GM21737 (cell line): ENCODE results near the gene CRADD.
"Not testable (repeated sequence)": the region's sequence is repeated elsewhere in the genome, so short reads cannot be mapped to it uniquely, and the experiment has no call there.

ENCODE experiments used
- ATAC-seq: cut with Tn5 transposase; IDR thresholded peaks from one replicate; pipeline ENCODE4 v1.9.1; 2021; ENCODE audit warnings: mild to moderate bottlenecking, moderate library complexity; ENCODE audit not compliant: unreplicated experiment

Gene CRADD

DNA sequence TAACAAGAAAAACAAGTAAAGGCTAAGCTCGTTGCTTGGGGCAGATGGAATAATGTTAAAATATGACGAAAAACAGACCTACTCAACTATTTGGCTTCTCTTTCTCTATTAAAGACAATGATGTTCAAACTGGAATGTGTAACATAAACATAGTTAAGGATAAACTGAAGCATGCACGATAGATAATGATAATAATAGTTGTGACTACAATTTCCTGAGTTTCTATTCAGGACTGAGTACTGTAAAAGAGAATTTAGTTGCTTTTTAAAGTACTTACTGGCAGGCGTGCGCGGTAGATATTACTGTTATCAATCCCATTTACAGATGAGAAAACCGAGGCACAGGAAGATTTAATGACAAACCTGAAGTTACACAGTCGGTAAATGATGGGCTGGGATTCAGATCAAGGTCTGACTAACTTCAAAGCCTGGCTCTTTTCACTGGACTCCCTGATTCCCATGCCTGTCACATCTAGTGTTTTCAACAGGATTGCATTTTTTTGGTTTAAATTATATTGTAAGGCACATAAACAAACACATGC is 103.0 kb downstream of the CRADD start:
- ATAC-seq: no peak

DNA sequence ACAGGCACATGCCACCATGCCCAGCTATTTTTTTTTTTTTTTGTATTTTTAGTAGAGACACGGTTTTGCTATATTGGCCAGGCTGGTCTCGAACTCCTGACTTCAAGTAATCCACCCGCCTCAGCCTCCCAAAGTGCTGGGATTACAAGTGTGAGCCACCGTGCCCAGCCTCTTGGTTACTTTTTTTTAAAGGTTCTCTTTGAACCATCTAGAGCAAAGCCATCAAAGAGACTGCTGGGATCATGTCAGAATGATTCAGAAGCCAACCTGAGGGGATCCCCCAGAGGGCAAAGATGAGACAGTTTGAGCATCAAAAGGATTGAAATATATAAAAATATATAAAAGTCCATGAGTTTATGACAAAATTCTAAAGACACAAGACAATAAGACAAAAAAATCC is 103.7 kb downstream of the CRADD start:
- ATAC-seq: not testable (repeated sequence)

DNA sequence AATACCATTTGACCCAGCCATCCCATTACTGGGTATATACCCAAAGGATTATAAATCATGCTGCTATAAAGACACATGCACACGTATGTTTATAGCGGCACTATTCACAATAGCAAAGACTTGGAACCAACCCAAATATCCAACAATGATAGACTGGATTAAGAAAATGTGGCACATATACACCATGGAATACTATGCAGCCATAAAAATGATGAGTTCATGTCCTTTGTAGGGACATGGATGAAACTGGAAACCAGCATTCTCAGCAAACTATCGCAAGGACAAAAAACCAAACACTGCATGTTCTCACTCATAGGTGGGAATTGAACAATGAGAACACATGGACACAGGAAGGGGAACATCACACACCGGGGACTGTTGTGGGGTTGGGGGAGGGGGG is 104.8 kb downstream of the CRADD start:
- not testable (repeated sequence) for ATAC-seq

DNA sequence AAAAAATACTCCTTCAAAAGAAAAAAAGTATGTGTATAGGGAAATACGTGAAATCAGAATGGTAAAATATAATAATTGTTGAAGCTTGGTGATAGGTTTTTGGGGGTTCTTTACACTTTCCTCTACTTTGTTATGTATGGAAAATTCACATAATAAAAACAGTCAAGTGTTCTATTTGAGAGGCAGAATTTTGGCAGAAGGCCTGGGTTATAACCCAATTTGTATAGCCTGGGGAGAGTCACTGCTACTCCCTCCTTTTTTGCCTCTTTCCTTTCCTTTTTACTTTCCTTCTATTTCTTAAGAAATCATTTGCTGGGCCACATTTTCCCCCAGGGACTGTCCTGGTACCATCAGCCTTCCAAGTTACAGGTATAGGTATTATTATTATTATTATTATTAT is 105.7 kb downstream of the CRADD start:
- no peak for ATAC-seq

DNA sequence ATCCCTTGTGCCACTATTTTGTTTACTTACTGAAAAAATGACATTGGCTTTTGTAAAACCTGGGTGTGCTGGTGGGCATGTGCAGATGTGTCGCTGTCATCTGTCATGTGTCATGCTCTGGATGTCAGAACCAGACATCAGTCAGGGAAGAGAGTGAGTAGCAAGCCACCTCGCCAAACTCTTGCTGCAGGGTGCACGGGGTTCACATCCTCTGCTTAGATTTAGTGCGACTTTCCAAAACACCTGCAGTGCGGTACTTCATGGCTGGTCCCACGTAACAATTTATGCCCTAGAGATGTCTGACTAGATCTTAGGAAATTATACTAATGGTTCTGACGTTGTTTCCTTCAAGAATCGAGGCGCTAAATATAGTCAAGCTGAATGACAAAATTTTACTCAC is 106.7 kb downstream of the CRADD start:
- no peak for ATAC-seq

DNA sequence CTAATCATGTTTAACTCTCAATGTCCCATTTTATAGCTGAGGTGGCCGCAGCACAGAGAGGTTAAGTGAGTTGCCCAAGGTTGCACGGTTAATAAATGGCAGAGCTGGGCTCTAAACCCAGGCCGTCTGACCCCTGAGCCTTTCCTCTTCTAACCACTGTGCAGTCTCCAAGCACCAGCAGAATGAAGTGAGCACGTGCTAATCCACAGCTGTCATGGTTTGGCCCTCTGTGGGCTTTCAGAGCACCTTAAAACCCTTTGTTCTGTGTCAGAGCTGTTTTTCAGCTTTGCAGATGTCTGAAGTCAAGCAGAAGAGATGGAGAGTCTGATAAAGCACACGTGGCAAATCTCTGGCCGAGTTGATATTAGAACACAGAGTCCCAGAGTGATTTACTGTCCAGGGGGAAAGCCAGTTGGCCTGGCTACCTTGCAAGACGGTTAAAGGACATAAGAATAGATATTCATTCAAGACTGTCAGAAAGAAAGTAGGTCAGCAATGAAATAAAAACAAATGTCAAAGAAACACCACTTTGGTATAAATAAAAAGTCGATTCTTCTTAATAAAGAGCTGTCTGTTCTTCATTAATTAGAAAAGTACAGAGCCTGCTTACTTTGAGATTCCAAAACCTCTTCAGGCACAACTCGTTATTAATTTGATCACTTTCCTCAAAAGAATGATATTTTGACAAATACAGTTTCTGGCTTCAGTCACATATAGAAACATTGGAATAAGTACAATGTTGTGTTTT is 107.3 kb downstream of the CRADD start:
- no peak for ATAC-seq

DNA sequence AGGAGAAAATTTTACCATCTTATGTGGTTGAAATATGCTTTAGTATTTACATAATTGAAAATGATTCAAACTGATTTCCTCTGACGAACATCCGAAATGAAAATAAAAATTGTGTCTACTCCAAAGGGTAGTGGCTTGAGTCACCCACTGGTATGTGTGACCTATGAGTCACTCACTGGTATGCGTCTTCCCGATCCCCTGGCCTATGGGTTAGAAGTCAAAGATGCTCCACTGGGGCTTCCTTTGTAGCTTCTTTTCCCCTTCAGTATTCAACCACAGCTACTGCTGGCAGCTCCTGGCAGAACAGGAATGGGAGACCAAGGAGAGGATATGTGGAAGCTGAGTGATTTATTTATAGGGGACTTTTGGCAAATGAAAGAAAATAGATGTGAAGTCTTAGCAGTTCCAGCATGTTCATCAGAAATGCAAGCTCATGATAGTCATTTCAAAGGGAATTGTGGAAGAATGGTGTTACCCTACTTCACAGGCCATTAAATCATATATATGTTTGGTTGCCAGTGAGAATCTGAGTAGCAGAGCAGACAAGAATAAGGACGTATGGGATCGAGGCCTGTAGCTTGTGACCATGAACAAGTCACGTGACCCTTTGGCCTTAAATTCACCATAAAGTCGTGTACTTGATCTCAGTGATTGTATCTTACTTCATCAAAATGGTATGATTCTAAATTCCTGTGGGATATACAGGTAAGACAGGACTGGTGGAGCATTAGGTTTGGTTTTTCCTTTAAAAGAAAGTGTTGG is 108.3 kb downstream of the CRADD start:
- no peak for ATAC-seq

DNA sequence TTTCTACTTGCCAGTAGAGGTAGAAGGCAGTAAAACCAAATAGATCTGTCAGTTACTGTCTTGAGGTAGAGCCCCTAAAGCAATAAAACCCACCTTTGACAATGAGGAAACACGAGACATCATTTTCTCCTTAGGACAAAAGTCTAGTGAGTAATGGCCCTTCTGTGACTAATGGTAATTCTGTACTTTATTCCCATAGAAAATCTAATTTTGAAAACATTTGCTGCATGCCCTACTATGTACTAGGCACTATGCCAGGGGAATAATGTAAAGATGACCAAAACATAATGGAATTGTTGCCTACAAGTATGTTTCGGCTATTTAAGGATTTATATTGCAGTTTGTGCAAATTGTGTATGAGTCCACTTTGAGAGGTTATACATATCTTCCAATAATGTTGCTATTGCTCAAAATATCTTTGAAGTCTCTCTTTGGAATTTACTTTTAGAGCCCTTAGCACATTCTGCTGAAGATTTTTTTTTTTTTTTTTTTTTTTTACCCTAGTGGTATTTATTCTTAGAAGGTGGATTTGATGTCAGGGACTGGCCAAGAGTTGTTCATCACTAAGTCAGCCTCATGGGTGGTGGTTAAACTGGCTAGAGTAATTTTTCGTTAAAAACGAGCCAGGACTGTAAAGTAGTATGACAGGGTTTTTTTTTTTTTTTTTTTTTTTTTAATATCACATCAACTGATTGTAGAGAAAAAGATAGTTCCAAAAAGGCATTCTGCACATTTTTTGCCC is 109.7 kb downstream of the CRADD start:
- ATAC-seq: no peak

DNA sequence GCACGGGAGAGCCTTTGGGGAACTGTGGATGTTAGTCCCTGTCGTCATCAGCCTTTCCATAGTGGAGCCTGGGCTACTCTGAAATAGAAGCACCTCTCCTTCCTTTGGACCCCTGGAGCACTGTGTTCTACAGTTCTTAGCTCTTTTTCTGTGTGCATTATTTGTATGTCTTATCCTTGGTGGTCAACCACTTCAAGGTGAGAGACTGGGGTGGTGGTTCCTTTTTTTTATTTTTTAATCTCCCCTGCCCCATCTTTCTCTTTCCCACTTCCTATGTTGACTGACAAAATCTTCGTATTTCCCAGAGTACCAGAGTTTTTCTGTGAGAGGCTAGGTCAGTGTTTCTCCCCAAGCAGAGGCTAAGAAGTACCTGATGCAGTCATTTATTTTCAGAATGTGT is 111.7 kb downstream of the CRADD start:
- no peak for ATAC-seq

DNA sequence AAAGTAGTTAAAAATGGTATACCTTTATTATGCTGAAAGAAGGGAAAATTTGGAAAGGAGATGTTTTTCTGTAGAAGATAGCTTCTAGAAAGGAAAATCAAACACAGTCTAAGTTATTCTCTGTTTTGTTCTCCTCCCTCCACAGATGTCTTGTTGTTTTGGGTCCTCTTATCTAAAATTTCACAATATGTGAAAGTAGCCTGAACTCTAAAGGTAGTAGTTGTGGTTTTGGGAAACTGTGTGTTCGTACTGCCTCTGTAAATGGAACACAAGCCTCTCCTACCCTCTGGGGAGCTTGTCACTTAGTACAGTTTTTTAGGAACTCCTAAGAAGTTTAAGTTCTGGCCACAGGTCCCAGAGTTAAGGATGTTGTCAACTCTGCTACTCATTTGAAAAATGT is 112.6 kb downstream of the CRADD start:
- no peak for ATAC-seq

DNA sequence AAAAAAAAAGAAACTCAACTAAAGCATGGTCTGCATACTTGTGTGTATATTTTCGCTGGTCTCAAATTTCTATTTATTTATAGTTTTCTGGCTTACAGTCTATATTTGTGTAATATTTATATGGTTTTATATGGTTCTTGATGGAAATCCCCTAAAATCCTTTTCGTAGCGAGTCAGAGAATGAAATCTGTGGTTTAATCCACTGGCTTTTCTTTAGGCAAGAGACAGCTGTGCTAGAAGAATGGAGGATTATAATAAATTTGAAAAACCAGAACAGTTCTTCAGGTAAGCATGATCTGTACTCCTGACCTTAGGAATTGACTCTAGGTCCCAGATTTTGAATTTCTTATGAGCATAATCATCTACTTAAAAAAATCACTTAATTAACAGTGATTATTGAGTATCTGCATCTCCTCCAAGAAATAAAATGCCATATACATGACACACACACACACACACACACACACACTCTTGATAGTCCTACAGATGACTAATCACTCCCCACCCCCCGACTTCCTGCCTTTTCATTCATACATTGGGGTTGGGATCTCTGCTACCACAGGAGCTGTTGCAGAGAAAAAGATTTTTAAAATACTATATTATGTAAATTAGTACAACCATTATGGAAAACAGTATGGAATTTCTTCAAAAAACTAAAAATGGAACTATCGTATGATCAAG is 113.4 kb downstream of the CRADD start:
- ATAC-seq: no peak

DNA sequence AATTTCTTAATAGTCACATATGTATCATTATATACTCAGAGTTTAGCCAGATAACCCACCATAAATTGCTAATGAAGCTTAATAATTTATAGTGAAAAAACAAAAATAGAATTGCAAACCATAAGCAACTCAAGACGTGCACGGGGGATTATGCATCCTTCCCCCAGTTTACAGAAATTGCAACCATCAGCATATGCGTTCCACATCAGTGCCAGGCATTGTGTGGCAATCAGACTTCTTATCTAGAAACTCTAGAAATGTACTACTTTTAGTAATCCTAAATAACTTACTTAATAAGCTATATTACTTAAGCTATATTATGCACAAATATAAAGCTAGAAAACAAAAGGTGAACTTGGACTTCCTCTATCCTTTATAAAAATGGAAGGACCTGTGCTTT is 115.8 kb downstream of the CRADD start:
- no peak for ATAC-seq

DNA sequence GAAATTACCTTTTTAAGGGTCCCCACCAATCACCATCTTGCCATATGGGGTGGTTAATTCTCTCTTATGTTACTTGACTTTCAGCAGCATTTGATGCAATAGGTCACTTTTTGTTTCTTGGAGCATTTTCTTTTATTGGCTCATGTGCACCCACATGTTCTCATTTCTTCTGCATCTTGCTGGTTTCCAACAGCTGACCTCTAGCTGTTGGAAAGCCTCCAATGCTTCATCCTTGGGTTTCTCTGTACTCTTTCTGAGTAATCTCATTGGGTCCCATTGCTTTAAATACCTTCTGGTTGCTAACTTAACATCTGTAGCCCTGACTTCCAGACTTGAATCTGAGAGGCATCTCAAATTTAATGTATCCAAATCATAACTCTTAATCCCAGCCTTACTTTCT is 116.8 kb downstream of the CRADD start:
- no peak for ATAC-seq

DNA sequence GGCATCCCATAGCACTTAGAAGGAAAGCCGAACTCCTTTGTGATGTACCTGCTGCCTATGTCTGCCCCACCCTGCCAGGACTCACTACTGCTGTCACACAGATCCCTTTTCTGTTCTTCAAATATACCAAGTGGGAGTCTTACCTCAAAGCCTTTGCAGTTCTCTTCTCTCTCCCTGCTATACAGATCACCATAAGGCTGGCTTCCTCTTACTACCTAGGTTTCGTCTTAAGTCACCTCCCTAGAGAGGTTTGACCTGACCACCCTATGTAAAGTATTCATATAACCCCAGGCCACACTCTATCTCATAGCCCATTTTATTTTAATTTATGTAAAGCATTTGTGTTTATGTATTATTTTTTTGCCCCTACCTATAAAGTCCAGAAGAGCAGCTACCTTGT is 117.6 kb downstream of the CRADD start:
- no peak for ATAC-seq

DNA sequence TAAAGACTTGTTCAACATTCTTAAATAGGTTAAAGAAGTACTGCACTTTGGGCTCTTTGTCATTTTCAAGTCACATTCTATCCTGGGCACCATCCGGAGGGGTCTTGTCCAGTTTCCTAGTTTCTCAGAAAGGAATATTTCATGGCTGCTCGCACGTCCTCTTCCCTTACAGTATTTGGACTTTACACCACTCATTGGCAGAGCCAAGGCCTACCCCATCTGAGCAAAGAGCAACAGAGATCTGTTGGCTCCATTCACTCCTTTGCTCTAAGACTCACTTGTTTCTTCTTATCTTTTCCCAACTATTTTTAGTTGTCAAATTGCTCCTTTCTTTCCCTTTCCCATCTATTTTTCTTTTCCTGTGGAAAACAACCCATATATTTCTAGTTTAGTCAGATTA is 118.2 kb downstream of the CRADD start:
- ATAC-seq: no peak

DNA sequence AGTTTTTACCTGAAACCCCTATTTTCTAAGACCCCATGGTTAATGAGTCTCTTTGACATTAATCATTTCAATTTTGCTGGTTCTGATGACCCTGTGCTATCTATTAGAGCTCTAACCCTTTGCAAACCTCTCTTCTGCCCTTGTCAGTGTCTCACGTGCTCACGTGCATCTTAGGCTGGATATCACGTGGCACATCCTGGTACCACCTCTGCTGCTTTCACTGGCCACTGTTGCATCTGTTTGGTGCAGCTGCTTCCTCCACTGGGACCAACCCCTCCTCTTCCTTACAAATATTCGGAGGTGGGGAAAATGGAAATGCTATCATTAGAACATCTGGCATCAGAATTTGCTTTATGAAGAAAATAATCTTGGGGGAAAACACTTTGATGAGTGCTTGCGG is 119.6 kb downstream of the CRADD start:
- ATAC-seq: no peak

DNA sequence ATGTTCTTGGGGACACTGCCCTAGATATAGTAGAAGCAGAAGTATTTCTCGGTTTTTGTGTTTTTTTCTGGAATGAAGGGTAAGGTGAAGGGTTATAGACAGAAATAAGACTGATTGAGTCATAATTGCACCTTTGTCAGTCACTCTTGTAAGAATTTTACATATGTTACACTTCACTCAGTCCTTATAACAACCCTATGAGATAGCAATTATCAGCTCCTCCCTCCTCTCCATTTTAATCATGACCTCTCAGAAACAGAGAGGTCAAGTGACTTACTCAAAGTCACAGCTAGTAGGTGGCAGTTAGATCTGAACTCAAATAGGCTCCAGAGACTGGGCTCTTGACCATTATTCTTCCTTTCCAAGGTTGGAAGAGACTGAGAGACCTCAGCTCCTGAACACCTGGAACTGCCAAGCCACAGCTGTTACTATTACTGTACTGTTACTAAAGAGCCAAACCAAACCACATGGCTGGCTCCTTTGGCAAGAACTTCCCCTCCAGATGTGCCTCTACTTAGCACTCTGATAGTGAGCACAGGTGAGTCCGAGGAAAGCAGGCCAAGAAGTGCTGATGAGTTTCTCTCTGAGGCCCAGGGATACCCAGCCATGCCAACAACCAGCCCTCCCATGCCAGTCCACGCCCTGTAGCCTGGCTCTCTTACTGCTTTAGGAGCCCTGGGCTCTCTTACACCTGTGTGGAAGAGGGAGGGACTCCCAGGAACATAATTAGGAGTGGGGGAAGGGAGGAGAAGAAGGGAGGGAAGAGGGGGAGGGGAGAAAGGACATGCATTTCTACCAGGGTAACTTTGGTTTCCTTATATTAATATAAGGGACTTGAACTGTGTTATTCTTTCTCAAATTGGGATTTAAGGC is 121.3 kb downstream of the CRADD start:
- no peak for ATAC-seq

DNA sequence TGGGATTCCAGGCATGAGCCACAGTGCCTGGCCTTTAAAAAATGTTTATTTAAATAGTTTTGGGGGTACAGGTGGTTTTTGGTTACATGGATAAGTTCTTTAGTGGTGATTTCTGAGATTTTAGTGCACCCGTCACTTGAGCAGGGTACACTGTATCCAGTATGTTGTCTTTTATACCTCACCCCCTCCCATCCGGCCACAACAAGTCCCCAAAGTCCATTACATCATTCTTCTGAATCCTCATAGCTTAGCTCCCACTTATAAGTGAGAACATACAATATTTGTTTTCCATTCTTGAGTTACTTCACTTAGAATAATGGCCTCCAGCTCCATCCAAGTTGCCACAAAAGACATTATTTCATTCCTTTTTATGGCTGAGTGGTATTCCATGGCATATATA is 124.5 kb downstream of the CRADD start:
- not testable (repeated sequence) for ATAC-seq

DNA sequence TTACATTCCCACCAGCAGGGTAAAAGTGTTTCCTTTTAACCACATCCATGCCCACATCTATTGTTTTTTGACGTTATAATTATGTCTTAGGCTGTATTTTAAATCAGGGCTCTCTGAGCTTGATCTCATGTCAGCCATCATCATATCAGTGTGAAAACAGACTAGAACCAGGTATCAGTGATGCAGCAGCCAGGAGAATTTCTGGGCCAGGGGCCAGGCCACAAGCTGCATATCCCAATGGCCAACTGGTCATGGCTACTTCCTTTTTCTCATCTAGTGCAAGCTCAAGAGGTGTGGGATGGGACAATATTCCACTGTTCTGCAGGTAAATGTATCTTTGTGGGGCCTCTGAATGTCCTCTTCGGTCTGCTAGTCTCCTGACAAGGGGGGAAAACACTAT is 125.1 kb downstream of the CRADD start:
- ATAC-seq: no peak
